ENCODE results near the gene QRFP.
A peak's percentile ranks its signal among the peaks of the same experiment; 100 is the strongest.

Gene QRFP

GRCh38 chr9:130933114-130934046 is 36.8 kb upstream of the QRFP start:
- no peak overlapping the region for H3K4me3 ChIP-seq (ENCODE audit: low read depth, low read length)
- peak; percentile 65 for DNase-seq (ENCODE audit: low read depth, low spot score)
- no peak for TF ChIP-seq CTCF (IDR thresholded peaks at IDR 0.05; ENCODE audit: low read depth, low read length)
- in situ Hi-C loops (cut with HindIII; ENCODE audit: low sequenced_read_pairs) = no loop called here

- H3K4me3 ChIP-seq (ENCODE audit: low read depth, low read length) = no peak overlapping the region
- in situ Hi-C loops (cut with HindIII; ENCODE audit: low sequenced_read_pairs) = no loop called here
- TF ChIP-seq CTCF (IDR thresholded peaks at IDR 0.05; ENCODE audit: low read depth, low read length) = peak; percentile 11
- DNase-seq (ENCODE audit: low read depth, low spot score) = no peak
These were observed 35.9 kb upstream of the QRFP start for GRCh38 chr9:130932255-130933079.

- in situ Hi-C loops (cut with HindIII; ENCODE audit: low sequenced_read_pairs) = no loop called here
- no peak for TF ChIP-seq CTCF (IDR thresholded peaks at IDR 0.05; ENCODE audit: low read depth, low read length)
- no peak for DNase-seq (ENCODE audit: low read depth, low spot score)
- no peak overlapping the region for H3K4me3 ChIP-seq (ENCODE audit: low read depth, low read length)
These were observed 35.1 kb upstream of the QRFP start for GRCh38 chr9:130931508-130932254.

- H3K4me3 ChIP-seq (ENCODE audit: low read depth, low read length) = no peak overlapping the region
- in situ Hi-C loops (cut with HindIII; ENCODE audit: low sequenced_read_pairs) = no loop called here
- TF ChIP-seq CTCF (IDR thresholded peaks at IDR 0.05; ENCODE audit: low read depth, low read length) = no peak
- no peak for DNase-seq (ENCODE audit: low read depth, low spot score)
These were observed 34.3 kb upstream of the QRFP start for GRCh38 chr9:130930804-130931349.

GRCh38 chr9:130930132-130930803 is 33.7 kb upstream of the QRFP start:
- in situ Hi-C loops (cut with HindIII; ENCODE audit: low sequenced_read_pairs) = no loop called here
- TF ChIP-seq CTCF (IDR thresholded peaks at IDR 0.05; ENCODE audit: low read depth, low read length) = no peak
- no peak overlapping the region for H3K4me3 ChIP-seq (ENCODE audit: low read depth, low read length)
- DNase-seq (ENCODE audit: low read depth, low spot score) = no peak
